GM18498 (cell line): ENCODE data around the gene EHHADH.
A peak's percentile ranks its signal among the peaks of the same experiment; 100 is the strongest.

Source experiments
- ATAC-seq: cut with Tn5 transposase; IDR thresholded peaks from one replicate; pipeline ENCODE4 v1.9.1; 2021; ENCODE audit warnings: mild to moderate bottlenecking, moderate library complexity; ENCODE audit not compliant: unreplicated experiment

EHHADH gene

DNA sequence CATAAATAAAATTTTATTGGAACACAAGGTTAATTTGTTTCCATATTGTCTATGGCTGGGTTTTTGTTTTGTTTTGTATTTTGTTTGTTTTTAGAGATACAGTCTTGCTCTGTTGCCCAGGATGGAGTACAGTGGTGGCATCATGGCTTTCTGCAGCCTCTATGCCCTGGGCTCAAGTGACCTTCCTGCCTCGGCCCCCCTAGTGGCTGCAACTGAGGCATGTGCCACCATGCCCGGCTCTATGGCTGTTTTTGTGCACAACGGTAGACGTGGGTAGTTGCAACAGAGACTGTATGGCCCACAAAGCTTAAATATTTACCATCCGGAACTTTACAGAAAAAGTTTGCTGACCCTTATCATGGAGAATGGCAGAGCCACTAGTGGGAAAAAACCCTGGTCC is 54.2 kb downstream of the EHHADH start:
- no peak for ATAC-seq

GRCh38 chr3:185199206-185199605 is 54.6 kb downstream of the EHHADH start:
- no peak for ATAC-seq

DNA sequence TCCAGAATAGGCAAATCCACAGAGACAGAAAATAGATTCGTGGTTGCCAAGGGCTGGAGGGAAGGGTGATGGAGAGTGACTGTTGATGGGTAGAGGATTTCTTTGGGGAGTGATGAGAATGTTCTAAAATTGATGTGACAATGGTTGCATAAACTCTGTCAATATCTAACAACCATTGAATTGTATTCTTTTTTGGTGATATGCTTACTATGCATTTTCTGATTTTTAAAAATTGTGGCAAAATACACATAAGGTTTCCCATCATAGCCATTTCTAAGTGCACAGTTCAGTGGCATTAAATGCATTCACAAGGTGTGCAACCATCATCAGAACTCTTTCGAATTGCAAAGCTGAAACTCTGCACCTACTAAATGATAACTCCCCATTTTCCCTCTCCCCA is 56.8 kb downstream of the EHHADH start:
- ATAC-seq, result no peak

GRCh38 chr3:185195652-185196051 is 58.2 kb downstream of the EHHADH start:
- ATAC-seq, result no peak

DNA sequence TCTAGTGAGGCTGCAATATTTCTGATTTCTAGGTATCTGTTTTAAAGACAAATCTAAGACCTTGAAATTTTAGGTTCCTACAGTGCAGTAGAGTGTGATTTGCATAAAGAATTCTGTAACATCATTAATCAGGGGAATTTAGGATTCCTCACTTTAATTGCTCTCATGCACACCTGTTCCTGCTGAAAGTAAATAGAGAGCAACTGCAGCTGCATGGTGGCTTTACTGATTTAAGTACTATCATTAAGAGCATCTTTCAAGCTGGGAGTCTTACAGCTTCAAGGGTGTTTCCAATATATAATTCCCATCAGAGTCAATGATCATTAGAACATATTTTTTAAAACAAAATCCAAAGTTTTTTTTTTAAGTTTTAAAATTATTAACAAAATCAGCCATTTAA is 65.0 kb downstream of the EHHADH start:
- ATAC-seq, result no peak

DNA sequence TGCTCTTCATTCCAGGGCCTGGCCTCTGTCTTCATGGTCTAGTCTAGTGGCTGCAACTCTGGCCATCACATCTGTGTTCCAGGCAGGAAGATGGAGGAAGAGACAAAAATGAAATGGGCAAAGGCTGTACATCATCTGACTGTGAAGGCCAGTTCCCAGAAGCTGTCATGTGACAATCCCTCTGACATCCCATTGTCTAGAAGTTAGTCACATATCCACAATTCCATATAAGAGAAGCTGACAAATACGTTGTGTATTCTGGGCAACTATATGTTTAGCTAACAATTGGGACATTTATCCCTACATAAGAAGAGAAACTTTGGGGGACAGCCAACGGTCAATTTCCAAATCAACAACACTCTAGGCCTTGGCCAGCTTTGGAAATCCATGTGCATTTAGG is 66.5 kb downstream of the EHHADH start:
- ATAC-seq, result no peak

GRCh38 chr3:185176750-185177359 is 77.0 kb downstream of the EHHADH start:
- ATAC-seq, result no peak

DNA sequence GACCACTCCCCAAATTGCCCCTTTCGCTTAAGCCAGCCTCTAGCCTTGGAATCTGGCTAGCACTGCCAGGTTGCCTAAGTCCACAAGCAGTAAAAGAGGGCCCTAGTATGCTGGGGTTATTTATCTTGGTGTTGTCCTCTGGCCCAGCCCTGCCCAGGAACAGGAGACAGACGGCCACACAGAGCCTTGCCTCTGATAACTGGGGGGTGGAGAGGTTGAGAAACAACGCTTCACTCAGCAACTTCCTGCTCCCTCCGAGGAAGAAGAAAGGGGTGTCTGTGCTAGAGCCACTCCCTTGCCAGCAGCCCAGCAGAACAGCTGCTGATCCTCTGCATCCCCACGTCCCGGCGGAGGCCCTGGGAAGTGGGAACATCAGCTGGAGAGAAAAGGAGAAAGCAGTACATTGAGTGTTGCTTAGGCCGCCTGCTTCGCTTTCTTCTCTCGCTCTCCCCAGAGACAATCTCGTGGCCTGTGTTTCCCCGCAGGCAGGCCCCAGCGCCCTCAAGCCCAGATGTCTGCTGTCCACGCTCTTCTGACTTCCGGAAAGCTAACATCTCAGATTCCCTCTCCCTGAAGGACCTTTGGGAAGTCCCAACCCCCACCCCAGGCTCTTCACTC is 78.4 kb downstream of the EHHADH start:
- ATAC-seq, result peak; percentile 54

- ATAC-seq, result no peak
These were observed 81.5 kb downstream of the EHHADH start for GRCh38 chr3:185172086-185173049.

GRCh38 chr3:185164428-185165217 is 89.2 kb downstream of the EHHADH start:
- ATAC-seq, result no peak

DNA sequence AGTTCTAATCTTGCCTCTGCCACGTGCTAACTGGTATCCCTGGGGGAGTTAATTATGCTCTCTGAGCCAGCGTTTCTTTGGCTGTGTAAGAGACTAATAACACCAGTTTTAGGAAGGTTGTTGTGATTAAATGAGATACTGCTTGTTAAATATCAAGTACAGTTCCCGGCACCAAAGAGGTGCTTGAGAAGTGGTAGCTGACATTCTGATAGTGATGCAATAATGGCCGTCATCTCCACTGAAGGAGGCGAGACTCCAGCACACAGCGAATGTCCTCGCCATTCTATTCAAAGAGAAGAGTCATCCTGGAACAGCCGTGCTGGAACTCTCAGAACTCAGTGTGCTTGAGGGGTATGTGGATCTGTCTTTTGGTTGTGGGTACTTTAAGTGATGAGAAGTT is 91.2 kb downstream of the EHHADH start:
- ATAC-seq, result no peak

- no peak for ATAC-seq
These were observed 92.1 kb downstream of the EHHADH start for GRCh38 chr3:185161761-185162160.

GRCh38 chr3:185157347-185157746 is 96.5 kb downstream of the EHHADH start:
- ATAC-seq, result no peak

DNA sequence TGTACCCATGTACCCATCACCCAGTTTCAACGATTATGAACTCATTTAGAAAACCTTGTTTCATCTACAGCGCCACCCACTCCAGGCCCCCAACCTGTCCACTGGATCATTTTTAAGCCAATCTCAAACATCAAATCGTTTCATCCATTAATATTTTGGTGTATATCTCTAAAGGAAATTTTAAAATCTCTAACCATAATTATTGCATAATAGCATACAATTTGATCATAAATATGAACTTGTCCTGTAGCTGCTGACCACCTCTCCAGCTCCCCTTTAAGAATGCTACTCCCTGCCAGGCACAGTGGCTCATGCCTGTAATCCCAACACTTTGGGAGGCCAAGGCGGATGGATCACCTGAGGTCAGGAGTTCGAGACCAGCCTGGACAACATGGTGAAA is 98.2 kb downstream of the EHHADH start:
- no peak for ATAC-seq

DNA sequence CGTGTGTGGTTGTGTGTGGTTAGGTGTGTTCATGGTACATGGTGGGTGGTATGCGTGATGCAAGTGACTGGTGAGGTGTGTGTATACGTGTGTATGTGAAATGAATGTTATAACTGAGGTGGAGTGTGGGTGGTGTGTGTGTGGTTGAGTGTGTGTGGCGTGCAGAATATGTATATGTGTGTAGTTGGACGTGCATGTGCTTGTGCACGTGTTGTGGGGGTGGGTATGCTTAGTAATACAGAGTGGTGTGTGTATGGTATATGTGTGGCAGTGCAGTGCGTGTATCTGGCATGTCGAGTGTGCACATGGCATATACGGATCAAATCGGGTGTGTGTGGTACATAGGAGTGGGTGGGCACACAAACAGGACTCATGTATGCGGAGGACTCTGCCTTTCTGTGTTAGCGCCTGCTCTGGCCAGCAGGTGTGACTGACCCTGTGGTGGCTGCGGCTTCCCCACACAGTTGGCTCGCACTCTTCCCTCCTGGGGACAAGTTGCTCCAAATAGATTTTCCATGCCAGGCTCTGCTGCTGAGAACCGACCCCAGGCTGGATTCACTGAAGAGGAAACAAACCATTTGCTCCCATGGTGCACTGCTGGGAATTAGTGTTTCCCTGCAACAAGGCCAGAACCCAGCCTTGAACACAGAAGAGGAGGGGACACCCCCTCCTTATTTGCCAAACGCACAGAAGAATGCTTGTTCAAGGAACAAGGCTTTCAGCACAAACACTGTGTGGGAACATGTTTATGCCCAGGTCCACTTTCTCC is 99.8 kb downstream of the EHHADH start:
- no peak for ATAC-seq

- no peak for ATAC-seq
These were observed 100.6 kb downstream of the EHHADH start for GRCh38 chr3:185153171-185153771.

DNA sequence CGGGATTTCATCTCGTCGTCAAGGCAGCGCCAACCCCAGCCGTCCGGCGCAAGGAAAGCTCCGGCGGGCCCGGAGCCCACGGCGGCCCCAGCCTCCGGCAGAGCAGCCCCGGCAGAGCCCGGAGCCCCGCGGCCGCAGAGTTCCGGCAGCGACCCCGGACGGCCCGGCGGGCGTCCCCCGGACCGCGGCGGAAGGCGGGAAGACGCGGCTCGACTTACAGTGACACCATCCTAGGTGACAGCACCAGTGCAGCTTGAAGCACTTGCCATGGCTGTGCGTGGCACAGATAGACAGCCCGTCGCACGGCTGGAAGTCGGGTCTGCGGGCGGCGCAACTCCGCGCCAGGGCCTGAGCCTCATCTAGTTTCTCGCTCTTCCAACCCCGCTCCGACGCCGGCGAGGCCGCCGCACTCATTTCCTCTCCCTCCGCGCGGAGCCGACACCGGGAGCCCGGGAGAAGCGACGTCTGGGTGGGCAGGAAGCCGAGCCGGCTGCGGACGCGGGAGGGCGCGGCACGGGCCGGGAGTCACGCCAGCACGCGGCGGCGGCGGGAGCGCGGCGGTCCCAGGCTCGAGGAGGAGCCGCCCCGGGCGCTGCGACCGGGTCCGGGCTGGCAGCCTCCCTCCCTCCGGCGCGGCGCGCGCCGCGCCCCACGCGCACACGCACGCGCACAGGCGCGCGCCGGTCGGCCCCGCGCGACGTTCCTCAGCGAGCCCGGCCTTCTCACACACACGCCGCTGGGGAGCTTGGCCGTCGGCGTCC is 101.3 kb downstream of the EHHADH start, which contains the start of gene C3orf70:
Gene C3orf70 (minus strand): TSS at position 651 of the 761 bp plus-strand sequence. CDS start 237 bp downstream, at position 414.
- ATAC-seq, result no peak

DNA sequence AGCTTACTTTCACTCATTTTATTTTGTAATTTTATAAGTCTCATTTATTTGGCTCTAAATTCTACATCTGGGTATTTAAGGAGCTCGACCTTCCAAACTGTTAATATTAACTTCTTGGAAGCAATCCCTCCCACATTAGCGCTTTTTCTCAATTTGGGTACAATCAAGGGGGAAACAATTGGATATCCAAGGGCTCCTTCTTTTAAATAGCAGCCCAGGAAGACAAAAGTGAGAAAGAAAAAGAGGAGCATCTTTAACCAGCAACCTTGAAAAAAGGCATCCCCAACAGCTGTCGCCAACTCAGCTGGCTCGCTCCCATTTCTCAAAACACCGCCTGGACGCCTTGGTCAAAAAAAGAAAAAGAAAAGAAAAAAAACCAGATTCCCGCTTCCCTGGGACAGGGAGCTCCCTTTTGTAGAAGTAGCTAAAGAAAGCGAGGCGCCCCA is 101.9 kb downstream of the EHHADH start:
- ATAC-seq, result no peak
